Suprapubic skin (tissue), 4 donors: ENCODE measurements around the gene CEBPG.

Experiments used
- CTCF ChIP-seq, 2 donors: fragments of 200-600 bp in 1 of 2; fragments of 450-650 bp in 1 of 2; sonication (generic) in 1 of 2; IDR thresholded peaks; one replicate each; pipeline ENCODE4 v1.5.1; 2016 to 2019; ENCODE audit warnings: antibody characterized with exemption in 2 of 2, mild to moderate bottlenecking in 1 of 2, moderate library complexity in 1 of 2
- POLR2A ChIP-seq, 2 donors: fragments of 450-650 bp; IDR thresholded peaks; one replicate each; pipeline ENCODE4 v1.6.1; 2017; ENCODE audit warnings: antibody characterized with exemption in 2 of 2, mild to moderate bottlenecking in 2 of 2, moderate library complexity in 2 of 2
- POLR2AphosphoS5 ChIP-seq, 3 donors: sonication (generic); formaldehyde crosslinking; IDR thresholded peaks; one replicate each; pipeline ENCODE4 v1.6.1; 2017; ENCODE audit warnings: antibody characterized with exemption in 3 of 3

GRCh38 chr19:33418461-33418860 is 45.0 kb downstream of the CEBPG start:
- TF ChIP-seq POLR2A (IDR thresholded peaks at IDR 0.05) (no peak), POLR2AphosphoS5 (IDR thresholded peaks at IDR 0.05) (no peak), CTCF (IDR thresholded peaks at IDR 0.05) (no peak)
